HG03520 (cell line): ENCODE results near the gene SYPL2.
"Not testable (repeated sequence)": the region's sequence is repeated elsewhere in the genome, so short reads cannot be mapped to it uniquely, and the experiment has no call there.

Experiments used
- ATAC-seq: cut with Tn5 transposase; IDR thresholded peaks from one replicate; pipeline ENCODE4 v1.9.1; 2021; ENCODE audit warnings: mild to moderate bottlenecking, moderate library complexity; ENCODE audit not compliant: unreplicated experiment

Gene SYPL2

GRCh38 chr1:109466452-109467300 is at the start of gene SYPL2:
TSS of gene SYPL2 (plus strand) at chr1:109466546. CDS start at chr1:109466844, 298 bp downstream.
- ATAC-seq = no peak

- ATAC-seq = no peak
Observed at GRCh38 chr1:109423498-109423897, 42.8 kb upstream of the SYPL2 start.

GRCh38 chr1:109425391-109426280 is 40.7 kb upstream of the SYPL2 start:
- ATAC-seq = peak; percentile 25

GRCh38 chr1:109426281-109427170 is 39.8 kb upstream of the SYPL2 start, which contains the start of gene PSMA5:
TSS of gene PSMA5 (minus strand) at chr1:109426448. CDS start at chr1:109426330, 118 bp downstream.
- peak; percentile 94 for ATAC-seq

- ATAC-seq = no peak
Observed at GRCh38 chr1:109427171-109427467, 39.2 kb upstream of the SYPL2 start.

GRCh38 chr1:109432336-109432735 is 34.0 kb upstream of the SYPL2 start:
- ATAC-seq = no peak

GRCh38 chr1:109433322-109433721 is 33.0 kb upstream of the SYPL2 start:
- ATAC-seq = no peak

- ATAC-seq = no peak
Observed at GRCh38 chr1:109434484-109434883, 31.9 kb upstream of the SYPL2 start.

- ATAC-seq = no peak
Observed at GRCh38 chr1:109438798-109439297, 27.5 kb upstream of the SYPL2 start.

- no peak for ATAC-seq
Observed at GRCh38 chr1:109441069-109441468, 25.3 kb upstream of the SYPL2 start.

- ATAC-seq = no peak
Observed at GRCh38 chr1:109443476-109443875, 22.9 kb upstream of the SYPL2 start.

- no peak for ATAC-seq
Observed at GRCh38 chr1:109444346-109444745, 22.0 kb upstream of the SYPL2 start.

- ATAC-seq = not testable (repeated sequence)
Observed at GRCh38 chr1:109445949-109446695, 20.2 kb upstream of the SYPL2 start.

- ATAC-seq = no peak
Observed at GRCh38 chr1:109447524-109447923, 18.8 kb upstream of the SYPL2 start.

GRCh38 chr1:109454497-109455133 is 11.7 kb upstream of the SYPL2 start:
- ATAC-seq = no peak

GRCh38 chr1:109457819-109458218 is 8.5 kb upstream of the SYPL2 start:
- no peak for ATAC-seq

GRCh38 chr1:109466125-109466451 is 258 bp upstream of the SYPL2 start:
- no peak for ATAC-seq

- ATAC-seq = no peak
Observed at GRCh38 chr1:109467301-109467777, 993 bp downstream of the SYPL2 start.

- no peak for ATAC-seq
Observed at GRCh38 chr1:109468061-109468460, 1.7 kb downstream of the SYPL2 start.
